C4-2B (cell line): ENCODE results near the gene AIFM2.

ENCODE experiments used
- H3K27ac ChIP-seq: fragments of 450-650 bp; 2 replicates; pipeline ENCODE4 v1.5.1; 2017
- CTCF ChIP-seq: fragments of 450-650 bp; conservative IDR thresholded peaks from 2 replicates; pipeline ENCODE4 v1.5.1; 2017; ENCODE audit warnings: mild to moderate bottlenecking
- ZFX ChIP-seq: fragments of 450-650 bp; IDR thresholded peaks from 2 replicates; pipeline ENCODE4 v1.6.1; 2017

The AIFM2 gene

GRCh38 chr10:70119623-70120022, 13.0 kb downstream of the AIFM2 start:
- H3K27ac ChIP-seq: no peak overlapping the region
- TF ChIP-seq ZFX (no peak), CTCF (no peak)

- no peak overlapping the region for H3K27ac ChIP-seq
- TF ChIP-seq ZFX (no peak), CTCF (no peak)
These were observed 13.4 kb downstream of the AIFM2 start for GRCh38 chr10:70119197-70119596.

- TF ChIP-seq ZFX: no peak
- TF ChIP-seq CTCF: no peak
- no peak overlapping the region for H3K27ac ChIP-seq
These were observed 14.4 kb downstream of the AIFM2 start for GRCh38 chr10:70118196-70118595.

- no peak for TF ChIP-seq ZFX
- no peak for TF ChIP-seq CTCF
- H3K27ac ChIP-seq: no peak overlapping the region
These were observed 15.0 kb downstream of the AIFM2 start for GRCh38 chr10:70117646-70118045.

GRCh38 chr10:70115948-70116682, 16.5 kb downstream of the AIFM2 start:
- no peak for TF ChIP-seq ZFX
- TF ChIP-seq CTCF: peak; percentile 96
- no peak overlapping the region for H3K27ac ChIP-seq

- TF ChIP-seq CTCF (no peak), ZFX (no peak)
- H3K27ac ChIP-seq: no peak overlapping the region
These were observed 17.7 kb downstream of the AIFM2 start for GRCh38 chr10:70114902-70115301.

GRCh38 chr10:70112071-70112470, 20.6 kb downstream of the AIFM2 start:
- H3K27ac ChIP-seq: no peak overlapping the region
- TF ChIP-seq ZFX (no peak), CTCF (no peak)
